PC-9 (cell line): Measurements from ENCODE around the gene MAP1LC3B2. TPM values are rescaled to one million over a fixed set of nuclear protein-coding genes. Genes with fewer than 3 reads are reported as not detected.
A peak's percentile ranks its signal among the peaks of the same experiment; 100 is the strongest.

Experiments used
- BruUV-seq: library from RNA; stranded (reverse); fragments of 400-500 nt; replicated peaks from 2 replicates; lab custom pipeline; 2021; lab: Mats Ljungman, UMichigan
- CTCF ChIA-PET: fragments of 300-600 bp; sonication (Branson Sonifier 250); formaldehyde crosslinking; loops from one replicate; lab custom pipeline; 2022; ENCODE audit warnings: antibody characterized with exemption; lab: Charles Lee
- POLR2A ChIA-PET: fragments of 300-600 bp; sonication (Branson Sonifier 250); formaldehyde crosslinking; loops from one replicate; lab custom pipeline; 2022; ENCODE audit warnings: antibody characterized with exemption; ENCODE audit not compliant: unreplicated experiment; lab: Charles Lee
- DNase-seq, 2 experiments: peaks; one replicate each; pipeline versions ENCODE4 v3.0.0 to v3.0.0-alpha.2; 2015 to 2022; ENCODE audit warnings: mixed read lengths in 1 of 2
- H2AFZ ChIP-seq: fragments of 200-600 bp; sonication (generic); 2 replicates; pipeline ENCODE4 v1.8.1; 2017; ENCODE audit warnings: antibody characterized with exemption
- H3F3A ChIP-seq: fragments of 200-600 bp; sonication (generic); 2 replicates; pipeline ENCODE4 v1.8.1; 2017; ENCODE audit warnings: antibody characterized with exemption, mild to moderate bottlenecking, low read depth; ENCODE audit not compliant: insufficient read depth
- H3K27ac ChIP-seq: fragments of 200-600 bp; sonication (generic); 2 replicates; pipeline ENCODE4 v1.6.1; 2016; ENCODE audit warnings: mixed run types
- H3K27me3 ChIP-seq: fragments of 200-600 bp; sonication (generic); 2 replicates; pipeline ENCODE4 v1.6.1; 2016; ENCODE audit warnings: low read depth, mixed run types; ENCODE audit not compliant: insufficient read depth
- H3K36me3 ChIP-seq: fragments of 200-600 bp; sonication (generic); 2 replicates; pipeline ENCODE4 v1.6.1; 2016; ENCODE audit warnings: low read depth, mixed run types
- H3K4me1 ChIP-seq: fragments of 200-600 bp; sonication (generic); replicated peaks from 2 replicates; pipeline ENCODE4 v1.6.1; 2016; ENCODE audit warnings: mixed run types; ENCODE audit not compliant: insufficient read depth
- H3K4me2 ChIP-seq: fragments of 200-600 bp; sonication (generic); 2 replicates; pipeline ENCODE4 v1.6.1; 2017; ENCODE audit warnings: mixed run types
- H3K4me3 ChIP-seq: fragments of 200-600 bp; sonication (generic); 2 replicates; pipeline ENCODE4 v1.6.1; 2016; ENCODE audit warnings: mixed run types
- H3K79me2 ChIP-seq: fragments of 200-600 bp; sonication (generic); 2 replicates; pipeline ENCODE4 v1.6.1; 2017; ENCODE audit warnings: low read depth, mixed run types
- H3K9me2 ChIP-seq: fragments of 200-600 bp; sonication (generic); 2 replicates; pipeline ENCODE4 v1.8.1; 2017; ENCODE audit warnings: mild to moderate bottlenecking; ENCODE audit not compliant: insufficient read depth
- H3K9me3 ChIP-seq: fragments of 200-600 bp; sonication (generic); 2 replicates; pipeline ENCODE4 v1.8.1; 2016; ENCODE audit warnings: low read depth; ENCODE audit not compliant: insufficient read depth
- H4K20me1 ChIP-seq: fragments of 200-600 bp; sonication (generic); 2 replicates; pipeline ENCODE4 v1.8.1; 2017; ENCODE audit not compliant: insufficient read depth
- CTCF ChIP-seq: fragments of 200-600 bp; sonication (generic); conservative IDR thresholded peaks from 2 replicates; pipeline ENCODE4 v1.6.1; 2017; ENCODE audit warnings: mixed run types, antibody characterized with exemption, mild to moderate bottlenecking, moderate library complexity
- EZH2 ChIP-seq: fragments of 200-600 bp; sonication (generic); IDR thresholded peaks from 2 replicates; pipeline ENCODE4 v1.8.0; 2017; ENCODE audit warnings: antibody characterized with exemption, low read depth
- intact Hi-C: fragments of 100-400 bp; cut with micrococcal nuclease; formaldehyde crosslinking; loops from one replicate; pipeline ENCODE4 v1.10.0; 2022; ENCODE audit not compliant: unreplicated experiment
- total RNA-seq: library from RNA; stranded (reverse); gene quantifications from 2 replicates; pipeline ENCODE4 v1.2.3, GENCODE V29; 2021

Gene MAP1LC3B2
- total RNA-seq, 1 experiment from 2014 or later: 1.4 TPM

- ChIA-PET CTCF (no interaction called here), POLR2A (interaction anchor here (0.6 kb wide), 1 partner anchor 588 kb away, joined by 5 read pairs; no protein-coding TSS in a partner anchor)
- no peaks in the 10 kb centered on the region for H3K36me3 ChIP-seq
- no peaks in the 10 kb centered on the region for H4K20me1 ChIP-seq
- H3K27ac ChIP-seq: no peak overlapping the region
- no peak overlapping the region for H3K4me3 ChIP-seq
- H3K9me2 ChIP-seq: no peaks in the 10 kb centered on the region
- no peak for TF ChIP-seq EZH2
- TF ChIP-seq CTCF: no peak
- intact Hi-C loops: loop anchor here (2.0 to 10.0 kb wide), 5 partner anchors 95 to 603 kb away; partner anchors contain the start of gene MED13L
- BruUV-seq: no TSS peak
- no peaks in the 10 kb centered on the region for H3K79me2 ChIP-seq
- H3K27me3 ChIP-seq: no peaks in the 10 kb centered on the region
- peaks cover 10% of the 10 kb centered on the region for H3K4me1 ChIP-seq
- H3K4me2 ChIP-seq: no peak overlapping the region
- H3F3A ChIP-seq: 0 out of 2 replicates have a peak, but pooled peaks cover 6% of the 10 kb centered on the region
- no peaks in the 10 kb centered on the region for H3K9me3 ChIP-seq
- no peak overlapping the region for H2AFZ ChIP-seq
- DNase-seq: no peak
Measured at GRCh38 chr12:116597886-116598285, 38.7 kb downstream of the MAP1LC3B2 start.

GRCh38 chr12:116598311-116599284 is 39.4 kb downstream of the MAP1LC3B2 start:
- H3K27ac ChIP-seq: no peak overlapping the region
- H3K9me2 ChIP-seq: no peaks in the 10 kb centered on the region
- H3K9me3 ChIP-seq: no peaks in the 10 kb centered on the region
- no peaks in the 10 kb centered on the region for H4K20me1 ChIP-seq
- no peaks in the 10 kb centered on the region for H3K79me2 ChIP-seq
- no peak for DNase-seq
- no peak overlapping the region for H2AFZ ChIP-seq
- ChIA-PET CTCF (interaction anchor here (0.8 kb wide), 1 partner anchor 458 kb away, joined by 5 read pairs; no protein-coding TSS in a partner anchor), POLR2A (interaction anchor here (0.6 kb wide), 1 partner anchor 588 kb away, joined by 5 read pairs; no protein-coding TSS in a partner anchor)
- BruUV-seq: no TSS peak
- H3K27me3 ChIP-seq: no peaks in the 10 kb centered on the region
- no peak overlapping the region for H3K4me2 ChIP-seq
- no peak overlapping the region for H3K4me3 ChIP-seq
- intact Hi-C loops: loop anchor here (2.0 to 10.0 kb wide), 5 partner anchors 96 to 604 kb away; partner anchors contain the start of gene MED13L
- H3K4me1 ChIP-seq: peaks cover 10% of the 10 kb centered on the region
- 0 out of 2 replicates have a peak, but pooled peaks cover 6% of the 10 kb centered on the region for H3F3A ChIP-seq
- TF ChIP-seq CTCF: no peak
- TF ChIP-seq EZH2: no peak
- no peaks in the 10 kb centered on the region for H3K36me3 ChIP-seq

GRCh38 chr12:116599285-116600136 is 40.3 kb downstream of the MAP1LC3B2 start:
- Histone ChIP-seq H3K79me2 (no peaks in the 10 kb centered on the region), H3F3A (0 out of 2 replicates have a peak, but pooled peaks cover 6% of the 10 kb centered on the region), H3K27me3 (no peaks in the 10 kb centered on the region), H3K36me3 (no peaks in the 10 kb centered on the region), H3K4me1 (peaks cover 10% of the 10 kb centered on the region), H3K9me2 (no peaks in the 10 kb centered on the region), H2AFZ (no peak overlapping the region), H4K20me1 (no peaks in the 10 kb centered on the region), H3K4me3 (no peak overlapping the region), H3K9me3 (no peaks in the 10 kb centered on the region), H3K27ac (no peak overlapping the region), H3K4me2 (no peak overlapping the region)
- peak in 1 of 2 experiments; percentile 55 for DNase-seq
- POLR2A ChIA-PET: no interaction called here
- BruUV-seq: no TSS peak
- TF ChIP-seq CTCF (peak; percentile 42; the same call in 1 of the 2 replicates), EZH2 (no peak)
- CTCF ChIA-PET: interaction anchor here (0.8 to 0.9 kb wide), 2 partner anchors 320 to 459 kb away, joined by 5 read pairs; no protein-coding TSS in a partner anchor
- intact Hi-C loops: loop anchor here (2.0 to 10.0 kb wide), 7 partner anchors 58 to 605 kb away; partner anchors contain the start of gene MED13L
